Gastrocnemius medialis (tissue), 4 donors: Measurements from ENCODE around the gene ZIM2.

Experiments
- POLR2A ChIP-seq, 2 donors: fragments of 450-650 bp; IDR thresholded peaks; one replicate each; pipeline ENCODE4 v1.6.1; 2017; ENCODE audit warnings: antibody characterized with exemption in 2 of 2, mild to moderate bottlenecking in 2 of 2, moderate library complexity in 2 of 2
- TF ChIP-seq, protein P1 (sequence below), 5 experiments: fragments of 450-650 bp in 3 of 5; fragments of 200-600 bp in 2 of 5; sonication (generic) in 2 of 5; IDR thresholded peaks in 4 of 5; conservative IDR thresholded peaks in 1 of 5; 1 replicate in 4 of 5; 2 replicates in 1 of 5; pipeline ENCODE4 v1.5.1; 2016 to 2019; ENCODE audit warnings: antibody characterized with exemption in 5 of 5, mild to moderate bottlenecking in 3 of 5, moderate library complexity in 3 of 5

DNA sequence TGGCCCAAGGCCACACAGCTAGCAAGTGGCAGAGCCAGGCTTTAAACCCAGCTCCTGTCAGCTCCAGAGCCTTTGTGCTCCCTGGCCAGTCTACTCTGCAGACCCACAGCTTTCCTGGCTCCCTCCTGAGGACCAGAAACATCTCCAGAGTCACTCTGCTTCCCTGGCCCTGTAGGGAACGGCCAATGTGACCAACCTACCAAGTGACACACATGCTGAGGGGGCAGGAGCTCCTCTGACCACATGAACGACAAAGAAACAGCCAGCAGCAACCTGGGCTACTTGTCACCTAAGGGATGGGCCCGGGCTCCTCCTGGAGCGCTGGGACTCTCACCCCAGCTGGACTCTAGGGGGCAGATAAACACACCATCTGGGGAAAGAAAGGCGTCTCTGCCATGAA, 19.3 kb downstream of the ZIM2 start:
- TF ChIP-seq, protein P1, sequence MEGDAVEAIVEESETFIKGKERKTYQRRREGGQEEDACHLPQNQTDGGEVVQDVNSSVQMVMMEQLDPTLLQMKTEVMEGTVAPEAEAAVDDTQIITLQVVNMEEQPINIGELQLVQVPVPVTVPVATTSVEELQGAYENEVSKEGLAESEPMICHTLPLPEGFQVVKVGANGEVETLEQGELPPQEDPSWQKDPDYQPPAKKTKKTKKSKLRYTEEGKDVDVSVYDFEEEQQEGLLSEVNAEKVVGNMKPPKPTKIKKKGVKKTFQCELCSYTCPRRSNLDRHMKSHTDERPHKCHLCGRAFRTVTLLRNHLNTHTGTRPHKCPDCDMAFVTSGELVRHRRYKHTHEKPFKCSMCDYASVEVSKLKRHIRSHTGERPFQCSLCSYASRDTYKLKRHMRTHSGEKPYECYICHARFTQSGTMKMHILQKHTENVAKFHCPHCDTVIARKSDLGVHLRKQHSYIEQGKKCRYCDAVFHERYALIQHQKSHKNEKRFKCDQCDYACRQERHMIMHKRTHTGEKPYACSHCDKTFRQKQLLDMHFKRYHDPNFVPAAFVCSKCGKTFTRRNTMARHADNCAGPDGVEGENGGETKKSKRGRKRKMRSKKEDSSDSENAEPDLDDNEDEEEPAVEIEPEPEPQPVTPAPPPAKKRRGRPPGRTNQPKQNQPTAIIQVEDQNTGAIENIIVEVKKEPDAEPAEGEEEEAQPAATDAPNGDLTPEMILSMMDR (IDR thresholded peaks at IDR 0.05 in 4 of 5, conservative IDR thresholded peaks at IDR 0.05 in 1 of 5): no peak
- no peak for TF ChIP-seq POLR2A (IDR thresholded peaks at IDR 0.05)
